Endothelial cell of hepatic sinusoid (primary cell): ENCODE data around the gene OPN1MW3.
"Not testable (repeated sequence)": the region's sequence is repeated elsewhere in the genome, so short reads cannot be mapped to it uniquely, and the experiment has no call there.

Experiments
- in situ Hi-C: cut with HindIII; loops from 2 replicates; pipeline ENCODE4 v1.10.0; 2017; ENCODE audit warnings: low sequenced_read_pairs

The OPN1MW3 gene

GRCh38 chrX:154257282-154257681 is at the start of gene OPN1MW3:
Gene OPN1MW3 (plus strand): TSS chrX:154257582. CDS start chrX:154257620, 38 bp downstream.
- in situ Hi-C loops: not testable (repeated sequence)

GRCh38 chrX:154209670-154210418 is 47.5 kb upstream of the OPN1MW3 start:
- in situ Hi-C loops: not testable (repeated sequence)

- in situ Hi-C loops: not testable (repeated sequence)
Measured at GRCh38 chrX:154211057-154211456, 46.3 kb upstream of the OPN1MW3 start.

- in situ Hi-C loops: not testable (repeated sequence)
Measured at GRCh38 chrX:154211499-154211898, 45.9 kb upstream of the OPN1MW3 start.

GRCh38 chrX:154219456-154219855 is 37.9 kb upstream of the OPN1MW3 start, which contains the start of gene OPN1MW2:
Gene OPN1MW2 (plus strand): TSS chrX:154219756. CDS start chrX:154219816, 60 bp downstream.
- in situ Hi-C loops: not testable (repeated sequence)

GRCh38 chrX:154225292-154225691 is 32.1 kb upstream of the OPN1MW3 start:
- in situ Hi-C loops: not testable (repeated sequence)

- in situ Hi-C loops: not testable (repeated sequence)
Measured at GRCh38 chrX:154226706-154227105, 30.7 kb upstream of the OPN1MW3 start.

- in situ Hi-C loops: not testable (repeated sequence)
Measured at GRCh38 chrX:154231443-154231842, 25.9 kb upstream of the OPN1MW3 start.

- in situ Hi-C loops: not testable (repeated sequence)
Measured at GRCh38 chrX:154233620-154234019, 23.8 kb upstream of the OPN1MW3 start.

- in situ Hi-C loops: not testable (repeated sequence)
Measured at GRCh38 chrX:154238939-154239559, 18.3 kb upstream of the OPN1MW3 start.

GRCh38 chrX:154239982-154240503 is 17.3 kb upstream of the OPN1MW3 start:
- in situ Hi-C loops: not testable (repeated sequence)

GRCh38 chrX:154247377-154248045 is 9.9 kb upstream of the OPN1MW3 start:
- in situ Hi-C loops: not testable (repeated sequence)

- in situ Hi-C loops: not testable (repeated sequence)
Measured at GRCh38 chrX:154248076-154248475, 9.3 kb upstream of the OPN1MW3 start.

GRCh38 chrX:154258711-154259110 is 1.3 kb downstream of the OPN1MW3 start:
- in situ Hi-C loops: not testable (repeated sequence)

GRCh38 chrX:154263072-154263471 is 5.7 kb downstream of the OPN1MW3 start:
- in situ Hi-C loops: not testable (repeated sequence)

GRCh38 chrX:154269245-154269644 is 11.9 kb downstream of the OPN1MW3 start:
- in situ Hi-C loops: not testable (repeated sequence)

GRCh38 chrX:154284489-154285338 is 27.3 kb downstream of the OPN1MW3 start:
- in situ Hi-C loops: not testable (repeated sequence)

- in situ Hi-C loops: not testable (repeated sequence)
Measured at GRCh38 chrX:154286406-154286805, 29.0 kb downstream of the OPN1MW3 start.

GRCh38 chrX:154294791-154295574 is 37.6 kb downstream of the OPN1MW3 start, which contains the start of gene TEX28:
Gene TEX28 (minus strand): TSS chrX:154295124. CDS start chrX:154292117, 3,007 bp downstream.
- in situ Hi-C loops: no loop called here
